Measurements from ENCODE around the gene CDK4.

Gene CDK4

GRCh38 chr12:57771873-57772428 is 19.8 kb upstream of the CDK4 start, which contains the start of gene METTL1:
Gene METTL1 (minus strand): TSS chr12:57772105. CDS start chr12:57772083, 22 bp downstream.
- no peak for TF ChIP-seq CTCF (conservative IDR thresholded peaks at IDR 0.05)
- TF ChIP-seq ZFX (IDR thresholded peaks at IDR 0.05): peak; percentile 67
- peak within 1 kb of the TSS; percentile 97 for H3K27ac ChIP-seq

GRCh38 chr12:57771236-57771872 is 19.2 kb upstream of the CDK4 start:
- H3K27ac ChIP-seq: peak overlapping the region; percentile 97
- TF ChIP-seq ZFX (IDR thresholded peaks at IDR 0.05) (no peak), CTCF (conservative IDR thresholded peaks at IDR 0.05) (no peak)

- TF ChIP-seq CTCF (conservative IDR thresholded peaks at IDR 0.05) (no peak), ZFX (IDR thresholded peaks at IDR 0.05) (no peak)
- H3K27ac ChIP-seq: peak overlapping the region; percentile 97; the same call in 1 of the 2 replicates
These were observed 18.6 kb upstream of the CDK4 start for GRCh38 chr12:57770734-57771133.

DNA sequence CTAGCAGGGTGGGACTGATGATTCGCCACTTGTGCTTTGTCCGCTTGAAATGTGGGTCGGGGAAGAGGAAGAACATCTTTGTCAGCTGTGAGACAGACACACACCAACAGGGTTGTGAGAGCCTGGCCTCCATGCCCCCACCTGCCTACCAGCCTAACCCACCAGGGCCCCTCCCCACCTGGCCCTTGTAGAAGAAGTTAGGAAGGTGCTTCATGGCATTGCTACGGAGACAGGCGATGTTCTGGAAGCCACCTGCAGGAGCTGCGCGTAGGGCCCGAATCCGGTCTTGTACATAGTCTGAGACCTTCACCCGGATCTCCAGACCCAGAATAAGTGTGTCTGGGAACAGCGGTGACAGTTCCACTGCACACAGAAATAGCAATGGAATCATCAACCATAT is 17.5 kb upstream of the CDK4 start:
- no peak overlapping the region for H3K27ac ChIP-seq
- TF ChIP-seq CTCF (conservative IDR thresholded peaks at IDR 0.05) (no peak), ZFX (IDR thresholded peaks at IDR 0.05) (no peak)

GRCh38 chr12:57767876-57768275 is 15.8 kb upstream of the CDK4 start:
- no peak overlapping the region for H3K27ac ChIP-seq
- TF ChIP-seq CTCF (conservative IDR thresholded peaks at IDR 0.05) (no peak), ZFX (IDR thresholded peaks at IDR 0.05) (no peak)

DNA sequence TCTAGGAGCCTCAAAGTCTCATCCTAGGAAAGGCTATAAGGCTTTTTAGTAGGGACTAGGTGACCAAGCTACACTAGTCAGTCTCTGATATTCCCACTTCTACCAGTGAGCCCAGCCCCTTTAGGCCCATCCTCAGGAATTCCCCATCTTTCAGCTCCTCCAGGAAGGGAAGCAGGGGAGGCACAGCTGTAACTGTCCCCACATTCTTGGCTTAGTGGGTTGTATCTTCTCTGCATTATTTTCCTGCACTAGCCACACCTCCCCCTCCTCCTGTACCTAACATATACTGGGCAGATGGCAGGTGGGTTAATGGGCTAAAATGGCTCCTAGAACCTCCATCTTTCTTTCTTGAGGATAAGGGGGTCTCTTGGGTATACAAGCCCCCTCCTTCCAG is 15.2 kb upstream of the CDK4 start:
- no peak for TF ChIP-seq CTCF (conservative IDR thresholded peaks at IDR 0.05)
- no peak for TF ChIP-seq ZFX (IDR thresholded peaks at IDR 0.05)
- H3K27ac ChIP-seq: no peak overlapping the region

- TF ChIP-seq CTCF (conservative IDR thresholded peaks at IDR 0.05) (no peak), ZFX (IDR thresholded peaks at IDR 0.05) (no peak)
- peak within 1 kb of the TSS; percentile 53 for H3K27ac ChIP-seq
These were observed 14.6 kb upstream of the CDK4 start, which contains the start of gene CYP27B1 for GRCh38 chr12:57766464-57767304. Gene CYP27B1 (minus strand): TSS chr12:57767078. CDS start chr12:57767041, 37 bp downstream.

Data from C4-2B (cell line).